ENCODE data around the gene CLCN2.
A peak's percentile ranks its signal among the peaks of the same experiment; 100 is the strongest.

Gene CLCN2

DNA sequence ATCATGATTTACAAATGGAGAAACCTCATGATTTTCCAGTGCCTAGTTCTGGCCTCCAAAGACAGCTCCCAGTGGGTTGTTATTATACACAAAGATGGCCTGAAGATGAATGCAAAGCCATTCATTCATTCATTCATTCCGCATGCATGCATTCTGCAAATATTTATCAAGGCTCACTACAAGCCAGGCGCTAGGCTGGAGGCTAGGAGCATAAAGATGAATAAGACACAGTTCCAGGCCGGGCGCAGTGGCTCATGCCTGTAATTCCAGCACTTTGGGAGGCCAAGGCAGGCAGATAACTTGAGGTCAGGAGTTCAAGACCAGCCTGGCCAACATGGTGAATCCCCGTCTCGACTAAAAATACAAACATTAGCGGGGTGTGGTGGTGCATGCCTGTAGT is 64.8 kb downstream of the CLCN2 start:
- peaks cover 8 to 12% of the 10 kb centered on the region in 2 experiments for H3K27me3 ChIP-seq (ENCODE audit: control insufficient read depth in 1 of 2, insufficient read depth in 1 of 2, low read length in 2 of 2)
- no peak overlapping the region for H2BK12ac ChIP-seq (ENCODE audit: low read length in 2 of 2)
- no peak overlapping the region for H3K23ac ChIP-seq (ENCODE audit: low read length in 2 of 2)
- no peak overlapping the region for H3K9ac ChIP-seq (ENCODE audit: low read length)
- H2BK120ac ChIP-seq (ENCODE audit: low read depth, low read length) = no peak overlapping the region
- H3K18ac ChIP-seq (ENCODE audit: low read depth in 1 of 2, low read length in 2 of 2) = no peak overlapping the region
- no peak overlapping the region for H2AFZ ChIP-seq (ENCODE audit: low read depth, low read length)
- H4K91ac ChIP-seq (ENCODE audit: low read length) = no peak overlapping the region
- DNase-seq = no peak
- H3K36me3 ChIP-seq (ENCODE audit: control insufficient read depth in 1 of 2, insufficient read depth in 2 of 2, low read depth in 1 of 2, low read length in 2 of 2) = peaks cover 4 to 15% of the 10 kb centered on the region in 2 experiments
- H2BK15ac ChIP-seq (ENCODE audit: low read depth, poor library complexity, severe bottlenecking) = no peak overlapping the region
- no peak overlapping the region for H3K4me2 ChIP-seq (ENCODE audit: low read length, poor library complexity, severe bottlenecking)
- no peak overlapping the region for H2BK5ac ChIP-seq (ENCODE audit: low read depth, low read length, poor library complexity, severe bottlenecking)
- H3K4ac ChIP-seq (ENCODE audit: low read depth in 1 of 2, low read length in 2 of 2) = no peak overlapping the region
- peaks cover 2% of the 10 kb centered on the region for H3K4me1 ChIP-seq (ENCODE audit: control insufficient read depth, insufficient read depth, low read depth, low read length)
- H3K14ac ChIP-seq (ENCODE audit: low read length in 2 of 2) = no peak overlapping the region
- no peaks in the 10 kb centered on the region for H3K79me1 ChIP-seq (replicated peaks; ENCODE audit: low read length, poor library complexity, severe bottlenecking)
- no peak overlapping the region for H3K4me3 ChIP-seq (ENCODE audit: insufficient read depth in 1 of 2, low read depth in 1 of 2, low read length in 2 of 2)
- H3K27ac ChIP-seq (ENCODE audit: low read length, poor library complexity, severe bottlenecking) = no peak overlapping the region
- no peaks in the 10 kb centered on the region for H3K9me3 ChIP-seq (ENCODE audit: control insufficient read depth, low read length)
- no peak overlapping the region for H4K8ac ChIP-seq (ENCODE audit: low read length)
- 91% methylated on average over 6 of the region's 7 CpGs for WGBS
- H2AK5ac ChIP-seq (ENCODE audit: low read length, severe bottlenecking) = no peak overlapping the region

Small RNA genes within 50 kb of the gene (small RNA-seq; reads per million reads assigned to genes)
- gene SNORD66 (ENCODE audit: low read depth) = 1,760 reads per million, percentile 98 among the genes with 10 or more reads in this experiment

Measured in mesenchymal stem cell (in vitro differentiated cells and primary cell).